Esophagus squamous epithelium (tissue), 4 donors: ENCODE measurements around the gene C19orf12.

Experiments
- CTCF ChIP-seq, 6 experiments: fragments of 450-650 bp in 4 of 6; fragments of 200-600 bp in 2 of 6; sonication (generic) in 2 of 6; IDR thresholded peaks; one replicate each; pipeline ENCODE4 v1.5.1; 2016 to 2019; ENCODE audit warnings: antibody characterized with exemption in 6 of 6, mild to moderate bottlenecking in 4 of 6, moderate library complexity in 4 of 6
- POLR2A ChIP-seq, 4 donors: fragments of 450-650 bp; IDR thresholded peaks; one replicate each; pipeline ENCODE4 v1.6.1; 2017; ENCODE audit warnings: antibody characterized with exemption in 4 of 4, mild to moderate bottlenecking in 4 of 4, moderate library complexity in 3 of 4

GRCh38 chr19:29658221-29658991 is 56.7 kb downstream of the C19orf12 start:
- TF ChIP-seq CTCF (IDR thresholded peaks at IDR 0.05) (no peak), POLR2A (IDR thresholded peaks at IDR 0.05) (no peak)
